Parathyroid adenoma (tissue), 2 donors: ENCODE data around the gene TULP3.
A peak's percentile ranks its signal among the peaks of the same experiment; 100 is the strongest.

ENCODE experiments used
- H2AFZ ChIP-seq: fragments of 300-600 bp; sonication (generic); one replicate; pipeline ENCODE4 v1.7.0; 2017; ENCODE audit warnings: antibody characterized with exemption, mild to moderate bottlenecking
- H3K27ac ChIP-seq: fragments of 300-600 bp; sonication (generic); one replicate; pipeline ENCODE4 v1.7.0; 2017
- H3K27me3 ChIP-seq: fragments of 300-600 bp; sonication (generic); one replicate; pipeline ENCODE4 v1.7.0; 2017; ENCODE audit warnings: low read length; ENCODE audit not compliant: control insufficient read depth, insufficient read depth
- H3K36me3 ChIP-seq: fragments of 300-600 bp; sonication (generic); one replicate; pipeline ENCODE4 v1.7.0; 2017; ENCODE audit warnings: low read length; ENCODE audit not compliant: control insufficient read depth, insufficient read depth
- H3K4me1 ChIP-seq: fragments of 300-600 bp; sonication (generic); one replicate; pipeline ENCODE4 v1.7.0; 2017; ENCODE audit warnings: control low read depth
- H3K4me2 ChIP-seq: fragments of 300-600 bp; sonication (generic); one replicate; pipeline ENCODE4 v1.7.0; 2017; ENCODE audit warnings: low read length
- H3K4me3 ChIP-seq: fragments of 300-600 bp; sonication (generic); one replicate; pipeline ENCODE4 v1.7.0; 2017; ENCODE audit warnings: low read depth, low read length
- H3K79me2 ChIP-seq: fragments of 300-600 bp; sonication (generic); one replicate; pipeline ENCODE4 v1.7.0; 2017; ENCODE audit warnings: control low read depth
- H3K9ac ChIP-seq: fragments of 300-600 bp; sonication (generic); one replicate; pipeline ENCODE4 v1.7.0; 2017; ENCODE audit warnings: mild to moderate bottlenecking
- H3K9me3 ChIP-seq: fragments of 300-600 bp; sonication (generic); one replicate; pipeline ENCODE4 v1.7.0; 2017; ENCODE audit warnings: low read length; ENCODE audit not compliant: control insufficient read depth
- TF ChIP-seq, protein P1 (sequence below): fragments of 300-600 bp; sonication (generic); IDR thresholded peaks from one replicate; pipeline ENCODE4 v1.7.0; 2017; ENCODE audit warnings: antibody characterized with exemption, mild to moderate bottlenecking
- donor health status: primary hyperparathyroidism.

The TULP3 gene

DNA sequence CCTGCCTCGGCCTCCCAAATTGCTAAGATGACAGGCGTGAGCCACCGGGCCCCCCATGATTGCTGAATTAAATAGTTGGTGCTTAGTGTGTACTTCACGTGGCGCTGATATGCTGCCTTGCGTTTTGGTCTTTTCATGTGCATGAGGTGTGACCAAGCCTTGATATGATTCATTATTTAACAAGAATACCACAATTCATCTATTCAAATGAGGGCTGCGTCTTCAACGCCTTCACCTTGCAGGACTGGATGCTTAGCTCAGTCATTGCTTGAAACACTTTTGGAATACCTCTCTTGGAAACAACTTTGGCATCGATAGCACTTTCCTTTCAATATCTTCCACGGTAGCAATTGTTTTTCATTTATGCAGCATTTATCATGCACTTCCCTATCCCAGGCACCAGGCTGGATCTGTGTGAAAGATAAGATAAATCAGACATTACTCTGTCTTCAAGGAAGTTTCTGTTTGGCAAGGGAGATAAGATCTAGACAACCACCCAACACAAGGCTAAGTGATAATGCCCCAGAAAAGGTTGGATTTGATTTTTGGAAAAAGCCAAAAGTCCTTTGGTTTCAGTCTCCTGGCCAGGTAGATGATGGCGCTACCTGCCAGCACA lies 67.2 kb downstream of the TULP3 start:
- no peaks in the 10 kb centered on the region for H3K27me3 ChIP-seq
- no peaks in the 10 kb centered on the region for H3K36me3 ChIP-seq
- peak overlapping the region; percentile 47 for H3K4me3 ChIP-seq
- peak overlapping the region; percentile 80 for H3K4me2 ChIP-seq
- H3K4me1 ChIP-seq: peaks cover 11% of the 10 kb centered on the region
- no peaks in the 10 kb centered on the region for H3K9me3 ChIP-seq
- peak overlapping the region; percentile 55 for H3K27ac ChIP-seq
- TF ChIP-seq, protein P1, sequence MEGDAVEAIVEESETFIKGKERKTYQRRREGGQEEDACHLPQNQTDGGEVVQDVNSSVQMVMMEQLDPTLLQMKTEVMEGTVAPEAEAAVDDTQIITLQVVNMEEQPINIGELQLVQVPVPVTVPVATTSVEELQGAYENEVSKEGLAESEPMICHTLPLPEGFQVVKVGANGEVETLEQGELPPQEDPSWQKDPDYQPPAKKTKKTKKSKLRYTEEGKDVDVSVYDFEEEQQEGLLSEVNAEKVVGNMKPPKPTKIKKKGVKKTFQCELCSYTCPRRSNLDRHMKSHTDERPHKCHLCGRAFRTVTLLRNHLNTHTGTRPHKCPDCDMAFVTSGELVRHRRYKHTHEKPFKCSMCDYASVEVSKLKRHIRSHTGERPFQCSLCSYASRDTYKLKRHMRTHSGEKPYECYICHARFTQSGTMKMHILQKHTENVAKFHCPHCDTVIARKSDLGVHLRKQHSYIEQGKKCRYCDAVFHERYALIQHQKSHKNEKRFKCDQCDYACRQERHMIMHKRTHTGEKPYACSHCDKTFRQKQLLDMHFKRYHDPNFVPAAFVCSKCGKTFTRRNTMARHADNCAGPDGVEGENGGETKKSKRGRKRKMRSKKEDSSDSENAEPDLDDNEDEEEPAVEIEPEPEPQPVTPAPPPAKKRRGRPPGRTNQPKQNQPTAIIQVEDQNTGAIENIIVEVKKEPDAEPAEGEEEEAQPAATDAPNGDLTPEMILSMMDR: no peak
- no peak overlapping the region for H3K9ac ChIP-seq
- peak overlapping the region; percentile 86 for H2AFZ ChIP-seq
- no peaks in the 10 kb centered on the region for H3K79me2 ChIP-seq

DNA sequence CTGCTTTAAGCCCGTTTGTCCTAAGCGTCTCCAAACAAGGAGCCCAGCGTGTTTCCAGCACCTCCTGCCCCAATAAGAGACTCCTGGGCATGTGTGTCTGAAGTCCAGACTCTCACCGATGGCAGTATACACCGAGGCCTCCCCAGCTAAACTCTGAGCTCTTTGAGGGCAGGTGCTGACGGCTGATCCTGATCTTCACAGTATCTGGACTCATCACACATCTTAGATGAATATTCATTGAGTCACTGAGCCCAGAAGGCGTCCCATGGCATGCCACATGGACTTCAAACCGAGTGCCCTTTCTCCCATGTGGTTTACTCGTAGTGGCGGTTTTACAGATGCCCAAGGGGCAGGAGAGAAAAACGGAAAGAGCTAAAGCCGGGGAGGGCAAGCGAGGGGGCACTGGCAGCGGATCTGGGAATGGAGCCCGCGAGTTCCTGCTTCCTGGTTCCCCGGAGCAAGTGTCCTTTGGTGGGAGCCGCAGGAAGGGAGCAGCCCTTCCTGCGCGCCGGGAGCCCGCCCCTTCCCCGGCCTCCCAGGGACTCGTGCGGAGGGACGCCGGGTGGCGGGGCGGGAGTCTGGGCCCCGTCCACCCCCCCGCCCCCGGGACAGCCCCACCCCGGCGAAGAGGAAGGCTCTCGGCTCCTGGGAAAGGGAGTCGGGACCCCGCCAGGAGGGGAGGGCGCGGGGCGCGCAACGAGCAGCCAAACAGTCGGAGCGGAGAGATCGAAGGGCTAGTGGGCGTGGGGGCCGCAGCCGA lies 67.9 kb downstream of the TULP3 start:
- peak overlapping the region; percentile 47 for H3K4me3 ChIP-seq
- peaks cover 11% of the 10 kb centered on the region for H3K4me1 ChIP-seq
- H3K36me3 ChIP-seq: no peaks in the 10 kb centered on the region
- H2AFZ ChIP-seq: peak overlapping the region; percentile 86
- H3K4me2 ChIP-seq: peak overlapping the region; percentile 80
- H3K27ac ChIP-seq: peak overlapping the region; percentile 55
- no peaks in the 10 kb centered on the region for H3K9me3 ChIP-seq
- no peaks in the 10 kb centered on the region for H3K79me2 ChIP-seq
- TF ChIP-seq, protein P1: no peak
- no peak overlapping the region for H3K9ac ChIP-seq
- H3K27me3 ChIP-seq: no peaks in the 10 kb centered on the region

DNA sequence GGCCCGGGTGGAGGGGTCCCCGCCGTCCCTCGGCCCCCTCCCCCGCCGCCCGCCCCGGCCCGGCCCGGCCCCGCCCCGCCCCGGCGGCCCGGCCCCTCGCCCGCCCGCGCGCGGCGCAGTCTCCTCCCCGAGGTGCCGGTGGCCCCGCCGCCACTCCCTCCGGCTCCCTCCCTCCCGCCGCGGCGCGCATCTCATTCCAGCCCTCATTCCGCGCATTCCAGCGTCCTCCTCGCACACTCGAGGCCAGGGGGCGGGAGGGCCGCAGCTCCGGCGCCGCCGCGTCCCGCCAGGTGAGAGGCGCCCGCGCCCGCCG lies 68.5 kb downstream of the TULP3 start, which contains the start of gene TEAD4:
Gene TEAD4 (plus strand): TSS at position 206 of the 313 bp plus-strand sequence.
- Histone ChIP-seq H3K36me3 (no peaks in the 10 kb centered on the region), H3K79me2 (no peaks in the 10 kb centered on the region), H2AFZ (peak within 1 kb of the TSS; percentile 90), H3K4me2 (peak within 1 kb of the TSS; percentile 80), H3K27ac (peak within 1 kb of the TSS; percentile 55), H3K9me3 (no peaks in the 10 kb centered on the region), H3K27me3 (no peaks in the 10 kb centered on the region), H3K4me3 (peak within 1 kb of the TSS; percentile 54), H3K4me1 (peaks cover 11% of the 10 kb centered on the region), H3K9ac (no peak within 1 kb of the TSS)
- TF ChIP-seq, protein P1: no peak

DNA sequence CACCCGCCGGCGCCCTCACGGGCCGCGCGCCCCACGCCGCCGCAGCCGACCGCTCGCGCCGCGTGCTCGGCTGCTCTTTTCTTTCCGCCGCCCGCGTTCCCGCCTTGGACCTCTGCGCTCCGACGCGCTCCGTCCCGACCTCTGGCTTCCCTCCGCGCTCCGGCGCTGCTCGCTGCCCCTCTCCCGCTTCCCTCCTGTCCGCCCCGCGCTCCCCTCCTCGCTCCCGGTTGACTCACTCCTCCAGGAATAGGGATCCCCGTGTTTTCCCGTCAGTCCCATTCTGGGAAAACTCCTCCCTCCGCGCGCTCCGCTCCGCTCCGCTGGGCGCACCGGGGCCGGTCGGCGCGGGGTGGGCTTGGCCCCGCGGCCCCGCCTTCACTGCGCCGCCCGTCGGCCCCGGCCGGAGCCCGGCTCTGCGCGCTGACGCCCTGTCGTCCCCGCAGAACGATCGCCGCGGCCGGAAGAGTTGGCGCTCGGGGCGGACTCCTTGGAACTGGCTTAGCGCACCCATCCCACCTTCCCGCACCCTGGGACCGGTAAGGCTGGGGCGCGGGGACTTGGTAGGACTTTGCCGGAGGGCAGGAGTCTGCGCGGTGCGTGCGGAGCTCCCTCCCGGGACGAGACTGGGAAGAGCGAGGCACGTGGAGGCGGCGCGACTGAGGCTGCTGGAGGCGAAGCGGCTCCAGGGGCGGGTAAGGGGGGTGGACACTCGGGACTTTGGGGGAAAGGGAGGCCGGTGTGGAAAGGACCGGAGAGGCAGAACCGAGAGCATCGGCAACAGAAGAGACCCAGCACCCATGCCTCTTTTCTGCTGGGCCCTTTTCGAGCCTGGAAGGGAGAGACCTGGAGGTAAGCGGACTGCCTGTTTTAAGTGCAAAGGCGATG lies 69.1 kb downstream of the TULP3 start:
- H3K27me3 ChIP-seq: no peaks in the 10 kb centered on the region
- no peaks in the 10 kb centered on the region for H3K79me2 ChIP-seq
- no peak overlapping the region for H3K27ac ChIP-seq
- H3K9me3 ChIP-seq: no peaks in the 10 kb centered on the region
- no peaks in the 10 kb centered on the region for H3K36me3 ChIP-seq
- H3K4me2 ChIP-seq: peak overlapping the region; percentile 78
- TF ChIP-seq, protein P1: no peak
- H3K4me1 ChIP-seq: peaks cover 11% of the 10 kb centered on the region
- H3K9ac ChIP-seq: no peak overlapping the region
- peak overlapping the region; percentile 90 for H2AFZ ChIP-seq
- H3K4me3 ChIP-seq: peak overlapping the region; percentile 54
